ENCODE results near the gene CDC40. TPM values are rescaled to one million over a fixed set of nuclear protein-coding genes. Genes with fewer than 3 reads are reported as not detected.

The CDC40 gene
- total RNA-seq, 4 donors from 2014 or later: 27.4 to 32.0 (median 28.8) TPM

DNA sequence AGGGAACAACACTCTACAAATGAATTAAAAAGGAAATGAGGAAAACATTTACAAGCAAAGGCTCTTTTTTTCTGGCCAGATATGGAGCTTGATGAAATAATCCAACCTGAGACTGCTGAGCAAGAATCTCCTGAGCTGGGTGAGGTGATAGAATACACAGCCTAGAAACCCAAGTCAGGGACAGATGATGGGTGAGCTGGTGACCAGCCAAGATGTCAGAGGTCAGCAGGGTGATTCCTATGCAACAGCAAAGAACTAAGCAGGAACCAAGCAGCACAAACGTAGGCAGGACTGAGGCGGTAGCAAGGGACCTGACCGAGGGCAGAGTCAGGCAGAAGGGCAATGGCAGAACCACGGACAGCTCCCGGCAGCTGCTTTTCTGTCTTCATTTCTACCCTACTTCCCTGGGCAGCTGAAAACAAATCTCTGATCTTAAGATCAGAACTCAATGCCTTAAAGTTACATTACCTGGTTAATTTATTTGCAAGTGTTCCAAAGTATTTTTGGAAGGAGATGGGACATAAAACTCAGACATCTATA is 75.1 kb downstream of the CDC40 start:
- no peaks in the 10 kb centered on the region for H3K9me3 ChIP-seq

DNA sequence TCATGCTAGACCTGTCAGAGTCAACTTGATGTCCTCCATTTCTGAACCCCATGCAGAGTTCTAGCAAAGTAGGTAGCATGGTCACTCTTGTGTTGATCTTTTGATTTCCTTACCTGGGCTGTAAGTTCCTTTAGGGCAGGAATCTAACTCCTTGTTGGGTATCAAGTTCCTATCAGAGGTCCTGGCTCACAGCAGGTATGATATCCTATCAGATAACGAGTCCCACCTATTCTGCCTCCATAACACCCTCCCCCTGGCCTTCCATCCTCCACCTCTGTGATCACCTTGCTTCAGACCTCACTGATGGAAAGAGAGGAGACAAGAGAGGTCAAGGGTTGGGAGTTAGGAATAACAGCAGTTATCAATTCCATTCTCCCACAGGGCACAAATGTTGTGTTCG is 76.1 kb downstream of the CDC40 start:
- no peaks in the 10 kb centered on the region for H3K9me3 ChIP-seq
- H3K36me3 ChIP-seq: no peaks in the 10 kb centered on the region
- WGBS, 2 donors: 85 to 88% methylated on average over 2 of the region's 2 CpGs
- intact Hi-C loops (cut with DNase I): no loop called here
- no peak for DNase-seq
- H3K4me1 ChIP-seq: no peaks in the 10 kb centered on the region
- H3K4me3 ChIP-seq (replicated peaks in 1 of 3): no peak overlapping the region
- H3K27ac ChIP-seq: no peak overlapping the region
- TF ChIP-seq, protein P1, sequence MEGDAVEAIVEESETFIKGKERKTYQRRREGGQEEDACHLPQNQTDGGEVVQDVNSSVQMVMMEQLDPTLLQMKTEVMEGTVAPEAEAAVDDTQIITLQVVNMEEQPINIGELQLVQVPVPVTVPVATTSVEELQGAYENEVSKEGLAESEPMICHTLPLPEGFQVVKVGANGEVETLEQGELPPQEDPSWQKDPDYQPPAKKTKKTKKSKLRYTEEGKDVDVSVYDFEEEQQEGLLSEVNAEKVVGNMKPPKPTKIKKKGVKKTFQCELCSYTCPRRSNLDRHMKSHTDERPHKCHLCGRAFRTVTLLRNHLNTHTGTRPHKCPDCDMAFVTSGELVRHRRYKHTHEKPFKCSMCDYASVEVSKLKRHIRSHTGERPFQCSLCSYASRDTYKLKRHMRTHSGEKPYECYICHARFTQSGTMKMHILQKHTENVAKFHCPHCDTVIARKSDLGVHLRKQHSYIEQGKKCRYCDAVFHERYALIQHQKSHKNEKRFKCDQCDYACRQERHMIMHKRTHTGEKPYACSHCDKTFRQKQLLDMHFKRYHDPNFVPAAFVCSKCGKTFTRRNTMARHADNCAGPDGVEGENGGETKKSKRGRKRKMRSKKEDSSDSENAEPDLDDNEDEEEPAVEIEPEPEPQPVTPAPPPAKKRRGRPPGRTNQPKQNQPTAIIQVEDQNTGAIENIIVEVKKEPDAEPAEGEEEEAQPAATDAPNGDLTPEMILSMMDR (IDR thresholded peaks at IDR 0.05): no peak
- TF ChIP-seq POLR2A (IDR thresholded peaks at IDR 0.05): no peak
- H3K27me3 ChIP-seq: no peaks in the 10 kb centered on the region

More for the DNA sequence above, 75.1 kb downstream of the CDC40 start:
- DNase-seq: peak; percentile 3 to 10
- Histone ChIP-seq H3K4me1 (no peaks in the 10 kb centered on the region), H3K27me3 (no peaks in the 10 kb centered on the region), H3K36me3 (no peaks in the 10 kb centered on the region), H3K27ac (no peak overlapping the region), H3K4me3 (replicated peaks in 1 of 3) (no peak overlapping the region)
- intact Hi-C loops (cut with DNase I): no loop called here
- WGBS, 2 donors: 5 to 9% methylated on average over 5 of the region's 5 CpGs
- TF ChIP-seq, protein P1 (IDR thresholded peaks at IDR 0.05): no peak
- no peak for TF ChIP-seq POLR2A (IDR thresholded peaks at IDR 0.05)

DNA sequence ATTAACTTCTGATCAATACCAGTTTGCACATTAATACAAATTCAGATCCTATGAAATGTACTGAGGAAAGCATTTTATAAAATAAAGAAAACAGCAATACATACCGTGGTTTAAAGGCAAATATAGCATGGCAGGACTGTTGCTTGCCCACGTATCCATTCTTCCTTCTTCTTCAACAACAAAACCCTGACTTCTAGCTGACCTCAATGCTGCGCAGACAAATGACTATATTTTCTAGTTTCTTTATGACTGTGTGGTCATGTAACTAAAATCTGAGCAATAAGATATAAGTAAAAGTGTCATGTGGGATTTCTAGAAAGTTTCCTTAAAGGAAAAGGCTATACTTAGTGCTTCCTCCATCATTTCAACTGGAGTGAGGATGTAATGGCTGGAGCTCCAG is 85.0 kb downstream of the CDC40 start:
- Histone ChIP-seq H3K4me3 (replicated peaks in 1 of 3) (no peak overlapping the region), H3K27me3 (no peaks in the 10 kb centered on the region), H3K9me3 (no peaks in the 10 kb centered on the region), H3K4me1 (no peaks in the 10 kb centered on the region), H3K36me3 (no peaks in the 10 kb centered on the region), H3K27ac (no peak overlapping the region)
- intact Hi-C loops (cut with DNase I): no loop called here
- TF ChIP-seq POLR2A (IDR thresholded peaks at IDR 0.05): no peak
- TF ChIP-seq, protein P1 (IDR thresholded peaks at IDR 0.05): no peak
- DNase-seq: no peak
- 90% methylated on average over 3 of the region's 3 CpGs for WGBS, 2 donors

DNA sequence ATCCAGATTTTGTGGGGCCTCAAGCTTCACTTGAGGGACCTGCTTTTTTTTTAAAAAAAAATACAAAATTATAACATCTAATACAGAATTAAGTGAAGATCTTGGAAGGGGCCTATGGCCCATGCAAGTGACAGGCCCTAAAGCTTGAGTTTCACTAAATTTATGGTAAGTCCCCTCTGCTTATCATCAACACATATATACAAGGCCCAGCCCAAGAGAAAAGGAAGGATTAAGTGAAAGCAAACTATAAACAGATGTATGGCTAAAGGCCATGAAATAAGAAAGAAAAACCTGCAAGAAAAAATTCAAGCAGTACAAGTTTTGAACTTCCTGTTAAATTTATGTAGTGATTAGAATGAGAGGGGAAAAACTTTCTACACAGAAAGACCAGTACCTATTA is 86.8 kb downstream of the CDC40 start:
- no peaks in the 10 kb centered on the region for H3K4me1 ChIP-seq
- no peaks in the 10 kb centered on the region for H3K9me3 ChIP-seq
- DNase-seq: no peak
- H3K27me3 ChIP-seq: no peaks in the 10 kb centered on the region
- H3K36me3 ChIP-seq: no peaks in the 10 kb centered on the region
- no peak overlapping the region for H3K27ac ChIP-seq
- no peak overlapping the region for H3K4me3 ChIP-seq (replicated peaks in 1 of 3)
- intact Hi-C loops (cut with DNase I): no loop called here
- TF ChIP-seq, protein P1 (IDR thresholded peaks at IDR 0.05): no peak
- no peak for TF ChIP-seq POLR2A (IDR thresholded peaks at IDR 0.05)

- H3K4me3 ChIP-seq (replicated peaks in 1 of 3): no peak overlapping the region
- no peaks in the 10 kb centered on the region for H3K27me3 ChIP-seq
- no peak overlapping the region for H3K27ac ChIP-seq
- no peak for DNase-seq
- TF ChIP-seq, protein P1 (IDR thresholded peaks at IDR 0.05): no peak
- TF ChIP-seq POLR2A (IDR thresholded peaks at IDR 0.05): no peak
- H3K4me1 ChIP-seq: no peaks in the 10 kb centered on the region
- no peaks in the 10 kb centered on the region for H3K9me3 ChIP-seq
- no peaks in the 10 kb centered on the region for H3K36me3 ChIP-seq
- intact Hi-C loops (cut with DNase I): no loop called here
- WGBS, 2 donors: 88 to 89% methylated on average over 2 of the region's 2 CpGs
These were observed 89.4 kb downstream of the CDC40 start for GRCh38 chr6:110269623-110270022.

Data from thyroid gland (tissue), 4 donors.